Measurements from ENCODE around the gene RIN1. TPM values are rescaled to one million over a fixed set of nuclear protein-coding genes. Genes with fewer than 3 reads are reported as not detected.
"Not testable (repeated sequence)": the region's sequence is repeated elsewhere in the genome, so short reads cannot be mapped to it uniquely, and the experiment has no call there.

The RIN1 gene
- total and polyA plus RNA-seq, 7 experiments from 2014 or later: 1.4 to 22.9 (median 9.1) TPM

- H3K27ac ChIP-seq (ENCODE audit: low read depth, low read length): no peak overlapping the region
- no peaks in the 10 kb centered on the region for H3K9me3 ChIP-seq (ENCODE audit: control insufficient read depth in 2 of 3, low read length in 3 of 3)
- POLR2A ChIA-PET: interaction anchor here (0.7 to 4.0 kb wide), 2 partner anchors 12 to 21 kb away, joined by 3 to 89 read pairs; no protein-coding TSS in a partner anchor
- DNase-seq (no peak), ATAC-seq (no peak)
- H3K4me1 ChIP-seq (ENCODE audit: control insufficient read depth in 2 of 2, insufficient read depth in 2 of 2, low read length in 2 of 2): peaks cover 26 to 47% of the 10 kb centered on the region in 2 donors
- peak overlapping the region in 1 of 10 donors; percentile 28 for H3K4me3 Mint-ChIP-seq
- no peaks in the 10 kb centered on the region for H3K27me3 Mint-ChIP-seq
- CTCF ChIA-PET: interaction anchor here (2.1 kb wide), 1 partner anchor 13 kb away, joined by 16 read pairs; no protein-coding TSS in a partner anchor
- no peak overlapping the region for H3K4me3 ChIP-seq (ENCODE audit: low read length)
- H3K9me3 Mint-ChIP-seq: peaks cover 0 to 7% (median 0%) of the 10 kb centered on the region in 11 donors
- H3K4me1 Mint-ChIP-seq: peaks cover 33 to 78% (median 63%) of the 10 kb centered on the region in 7 donors
- peak overlapping the region in 8 of 9 donors; percentile 9 to 73 (median 48) for H3K27ac Mint-ChIP-seq
- no peaks in the 10 kb centered on the region for H3K27me3 ChIP-seq (ENCODE audit: control insufficient read depth in 2 of 2, insufficient read depth in 2 of 2, low read length in 2 of 2)
- peaks cover 0 to 5% (median 0%) of the 10 kb centered on the region in 5 donors for H3K36me3 Mint-ChIP-seq
- no peaks in the 10 kb centered on the region for H3K36me3 ChIP-seq (ENCODE audit: control insufficient read depth in 2 of 3, insufficient read depth in 3 of 3, low read length in 3 of 3)
- intact Hi-C loops (cut with micrococcal nuclease): loop anchor here (5.0 kb wide), 2 partner anchors 48 to 63 kb away; partner anchors contain the start of gene SLC29A2 (in 1 of the 2)
Measured at GRCh38 chr11:66324664-66325063, 11.6 kb downstream of the RIN1 start.

GRCh38 chr11:66323684-66324083, 12.6 kb downstream of the RIN1 start:
- peaks cover 0 to 7% (median 0%) of the 10 kb centered on the region in 5 donors for H3K27me3 Mint-ChIP-seq
- ChIA-PET POLR2A (interaction anchor here (0.7 to 4.0 kb wide), 2 partner anchors 11 to 22 kb away, joined by 3 to 89 read pairs; no protein-coding TSS in a partner anchor), CTCF (interaction anchor here (2.1 kb wide), 1 partner anchor 12 kb away, joined by 16 read pairs; no protein-coding TSS in a partner anchor)
- H3K36me3 Mint-ChIP-seq: peaks cover 0 to 10% (median 0%) of the 10 kb centered on the region in 5 donors
- Histone ChIP-seq H3K4me3 (ENCODE audit: low read length) (no peak overlapping the region), H3K27ac (ENCODE audit: low read depth, low read length) (no peak overlapping the region), H3K27me3 (ENCODE audit: control insufficient read depth in 2 of 2, insufficient read depth in 2 of 2, low read length in 2 of 2) (no peaks in the 10 kb centered on the region), H3K36me3 (ENCODE audit: control insufficient read depth in 2 of 3, insufficient read depth in 3 of 3, low read length in 3 of 3) (no peaks in the 10 kb centered on the region), H3K4me1 (ENCODE audit: control insufficient read depth in 2 of 2, insufficient read depth in 2 of 2, low read length in 2 of 2) (peaks cover 26 to 53% of the 10 kb centered on the region in 2 donors), H3K9me3 (ENCODE audit: control insufficient read depth in 2 of 3, low read length in 3 of 3) (no peaks in the 10 kb centered on the region)
- peak overlapping the region in 7 of 9 donors; percentile 6 to 86 (median 72) for H3K27ac Mint-ChIP-seq
- DNase-seq (no peak), ATAC-seq (no peak)
- intact Hi-C loops (cut with micrococcal nuclease): no loop called here
- H3K9me3 Mint-ChIP-seq: peaks cover 0 to 9% (median 0%) of the 10 kb centered on the region in 11 donors
- H3K4me1 Mint-ChIP-seq: peaks cover 39 to 86% (median 72%) of the 10 kb centered on the region in 7 donors
- H3K4me3 Mint-ChIP-seq: peak overlapping the region in 2 of 10 donors; percentile 19 to 30

GRCh38 chr11:66322732-66323427, 13.4 kb downstream of the RIN1 start:
- peaks cover 0 to 9% (median 0%) of the 10 kb centered on the region in 11 donors for H3K9me3 Mint-ChIP-seq

GRCh38 chr11:66321606-66322005, 14.6 kb downstream of the RIN1 start:
- peaks cover 0 to 9% (median 0%) of the 10 kb centered on the region in 5 donors for H3K27me3 Mint-ChIP-seq
- intact Hi-C loops (cut with micrococcal nuclease): no loop called here
- ChIA-PET CTCF (interaction anchor here (1.9 kb wide), 1 partner anchor 9 kb away, joined by 13 read pairs; no protein-coding TSS in a partner anchor), POLR2A (interaction anchor here (1.1 to 1.5 kb wide), 2 partner anchors 9 to 23 kb away, joined by 5 to 23 read pairs; partner anchors contain the start of gene BRMS1)
- peaks cover 0 to 12% (median 0%) of the 10 kb centered on the region in 5 donors for H3K36me3 Mint-ChIP-seq
- Histone ChIP-seq H3K4me1 (ENCODE audit: control insufficient read depth in 2 of 2, insufficient read depth in 2 of 2, low read length in 2 of 2) (peaks cover 25 to 48% of the 10 kb centered on the region in 2 donors), H3K27ac (ENCODE audit: low read depth, low read length) (peak overlapping the region; percentile 37), H3K27me3 (ENCODE audit: control insufficient read depth in 2 of 2, insufficient read depth in 2 of 2, low read length in 2 of 2) (no peaks in the 10 kb centered on the region), H3K4me3 (ENCODE audit: low read length) (no peak overlapping the region), H3K9me3 (ENCODE audit: control insufficient read depth in 2 of 3, low read length in 3 of 3) (no peaks in the 10 kb centered on the region), H3K36me3 (ENCODE audit: control insufficient read depth in 2 of 3, insufficient read depth in 3 of 3, low read length in 3 of 3) (no peaks in the 10 kb centered on the region)
- peak overlapping the region in 1 of 10 donors; percentile 16 for H3K4me3 Mint-ChIP-seq
- H3K4me1 Mint-ChIP-seq: peaks cover 34 to 81% (median 70%) of the 10 kb centered on the region in 7 donors
- DNase-seq (no peak), ATAC-seq (no peak)
- H3K27ac Mint-ChIP-seq: peak overlapping the region in 6 of 9 donors; percentile 43 to 90 (median 86)
- peaks cover 0 to 9% (median 0%) of the 10 kb centered on the region in 11 donors for H3K9me3 Mint-ChIP-seq

More at GRCh38 chr11:66322732-66323427, 13.4 kb downstream of the RIN1 start:
- DNase-seq: no peak
- no peak for ATAC-seq
- no peak overlapping the region for H3K4me3 ChIP-seq (ENCODE audit: low read length)
- no peaks in the 10 kb centered on the region for H3K27me3 ChIP-seq (ENCODE audit: control insufficient read depth in 2 of 2, insufficient read depth in 2 of 2, low read length in 2 of 2)
- no peak overlapping the region for H3K27ac ChIP-seq (ENCODE audit: low read depth, low read length)
- H3K27ac Mint-ChIP-seq: peak overlapping the region in 8 of 9 donors; percentile 43 to 90 (median 84)
- peaks cover 26 to 53% of the 10 kb centered on the region in 2 donors for H3K4me1 ChIP-seq (ENCODE audit: control insufficient read depth in 2 of 2, insufficient read depth in 2 of 2, low read length in 2 of 2)
- H3K36me3 Mint-ChIP-seq: peaks cover 0 to 12% (median 0%) of the 10 kb centered on the region in 5 donors
- H3K9me3 ChIP-seq (ENCODE audit: control insufficient read depth in 2 of 3, low read length in 3 of 3): no peaks in the 10 kb centered on the region
- ChIA-PET CTCF (interaction anchor here (1.9 kb wide), 1 partner anchor 10 kb away, joined by 13 read pairs; no protein-coding TSS in a partner anchor), POLR2A (interaction anchor here (1.5 kb wide), 1 partner anchor 11 kb away, joined by 23 read pairs; no protein-coding TSS in a partner anchor)
- no peak overlapping the region for H3K4me3 Mint-ChIP-seq
- intact Hi-C loops (cut with micrococcal nuclease): no loop called here
- no peaks in the 10 kb centered on the region for H3K36me3 ChIP-seq (ENCODE audit: control insufficient read depth in 2 of 3, insufficient read depth in 3 of 3, low read length in 3 of 3)
- H3K4me1 Mint-ChIP-seq: peaks cover 39 to 86% (median 72%) of the 10 kb centered on the region in 7 donors
- peaks cover 0 to 9% (median 0%) of the 10 kb centered on the region in 5 donors for H3K27me3 Mint-ChIP-seq

GRCh38 chr11:66320748-66321147, 15.5 kb downstream of the RIN1 start:
- H3K4me3 ChIP-seq (ENCODE audit: low read length); CTCF ChIA-PET; H3K27me3 Mint-ChIP-seq; H3K27ac ChIP-seq (ENCODE audit: low read depth, low read length); H3K36me3 ChIP-seq (ENCODE audit: control insufficient read depth in 2 of 3, insufficient read depth in 3 of 3, low read length in 3 of 3); H3K9me3 ChIP-seq (ENCODE audit: control insufficient read depth in 2 of 3, low read length in 3 of 3); H3K27me3 ChIP-seq (ENCODE audit: control insufficient read depth in 2 of 2, insufficient read depth in 2 of 2, low read length in 2 of 2); DNase-seq; H3K9me3 Mint-ChIP-seq; intact Hi-C loops (cut with micrococcal nuclease); ATAC-seq; H3K4me3 Mint-ChIP-seq: not testable (repeated sequence)
- POLR2A ChIA-PET: interaction anchor here (0.6 kb wide), 1 partner anchor 66 kb away, joined by 3 read pairs; no protein-coding TSS in a partner anchor
- Mint-ChIP-seq H3K36me3 (peaks cover 0 to 12% (median 0%) of the 10 kb centered on the region in 5 donors), H3K4me1 (peaks cover 31 to 79% (median 69%) of the 10 kb centered on the region in 7 donors), H3K27ac (peak overlapping the region in 4 of 9 donors; percentile 67 to 100 (median 98))
- peaks cover 23 to 41% of the 10 kb centered on the region in 2 donors for H3K4me1 ChIP-seq (ENCODE audit: control insufficient read depth in 2 of 2, insufficient read depth in 2 of 2, low read length in 2 of 2)

GRCh38 chr11:66320289-66320688, 15.9 kb downstream of the RIN1 start:
- H3K4me3 ChIP-seq (ENCODE audit: low read length); DNase-seq; H3K36me3 ChIP-seq (ENCODE audit: control insufficient read depth in 2 of 3, insufficient read depth in 3 of 3, low read length in 3 of 3); H3K27me3 Mint-ChIP-seq; intact Hi-C loops (cut with micrococcal nuclease); H3K27me3 ChIP-seq (ENCODE audit: control insufficient read depth in 2 of 2, insufficient read depth in 2 of 2, low read length in 2 of 2); H3K9me3 ChIP-seq (ENCODE audit: control insufficient read depth in 2 of 3, low read length in 3 of 3); H3K27ac ChIP-seq (ENCODE audit: low read depth, low read length); ATAC-seq; H3K9me3 Mint-ChIP-seq: not testable (repeated sequence)
- POLR2A ChIA-PET: interaction anchor here (0.6 kb wide), 1 partner anchor 66 kb away, joined by 3 read pairs; no protein-coding TSS in a partner anchor
- Mint-ChIP-seq H3K27ac (peak overlapping the region in 8 of 9 donors; percentile 65 to 100 (median 99)), H3K4me1 (peaks cover 33 to 79% (median 70%) of the 10 kb centered on the region in 7 donors), H3K36me3 (peaks cover 0 to 12% (median 0%) of the 10 kb centered on the region in 5 donors), H3K4me3 (peak overlapping the region in 4 of 10 donors; percentile 12 to 83 (median 52))
- CTCF ChIA-PET: interaction anchor here (0.8 kb wide), 1 partner anchor 9 kb away, joined by 3 read pairs; no protein-coding TSS in a partner anchor
- peaks cover 23 to 41% of the 10 kb centered on the region in 2 donors for H3K4me1 ChIP-seq (ENCODE audit: control insufficient read depth in 2 of 2, insufficient read depth in 2 of 2, low read length in 2 of 2)
